Neural crest cell (in vitro differentiated cells): ENCODE data around the gene PZP. TPM values are rescaled to one million over a fixed set of nuclear protein-coding genes. Genes with fewer than 3 reads are reported as not detected.
A peak's percentile ranks its signal among the peaks of the same experiment; 100 is the strongest.

Source experiments
- DNase-seq: peaks from one replicate; pipeline ENCODE4 v3.0.0; 2021; ENCODE audit warnings: low read depth, mixed read lengths, low spot score
- H3K27ac Mint-ChIP-seq: one replicate; pipeline ENCODE4 v1.8.0; 2021; ENCODE audit warnings: mild to moderate bottlenecking, mixed read lengths; ENCODE audit not compliant: unreplicated experiment
- H3K27me3 Mint-ChIP-seq: 2 replicates; pipeline ENCODE4 v1.8.0; 2021; ENCODE audit warnings: low read depth, mild to moderate bottlenecking, mixed read lengths
- H3K36me3 Mint-ChIP-seq: 2 replicates; pipeline ENCODE4 v1.8.0; 2021; ENCODE audit warnings: low read depth, mild to moderate bottlenecking, mixed read lengths
- H3K4me1 Mint-ChIP-seq: 2 replicates; pipeline ENCODE4 v1.8.0; 2021; ENCODE audit warnings: mixed read lengths
- H3K4me3 Mint-ChIP-seq: one replicate; pipeline ENCODE4 v1.8.0; 2021; ENCODE audit warnings: mild to moderate bottlenecking, mixed read lengths
- H3K9me3 Mint-ChIP-seq: 2 replicates; pipeline ENCODE4 v1.8.0; 2021; ENCODE audit warnings: mixed read lengths
- CTCF ChIP-seq: fragments of 200-600 bp; sonication (generic); conservative IDR thresholded peaks from 2 replicates; pipeline ENCODE4 v1.5.0; 2021; ENCODE audit warnings: antibody characterized with exemption, mild to moderate bottlenecking
- total RNA-seq: library from RNA; stranded (reverse); gene quantifications from 2 replicates; pipeline ENCODE4 v1.2.1, GENCODE V29; 2021

PZP gene
- total RNA-seq, 1 donor from 2014 or later = not detected

DNA sequence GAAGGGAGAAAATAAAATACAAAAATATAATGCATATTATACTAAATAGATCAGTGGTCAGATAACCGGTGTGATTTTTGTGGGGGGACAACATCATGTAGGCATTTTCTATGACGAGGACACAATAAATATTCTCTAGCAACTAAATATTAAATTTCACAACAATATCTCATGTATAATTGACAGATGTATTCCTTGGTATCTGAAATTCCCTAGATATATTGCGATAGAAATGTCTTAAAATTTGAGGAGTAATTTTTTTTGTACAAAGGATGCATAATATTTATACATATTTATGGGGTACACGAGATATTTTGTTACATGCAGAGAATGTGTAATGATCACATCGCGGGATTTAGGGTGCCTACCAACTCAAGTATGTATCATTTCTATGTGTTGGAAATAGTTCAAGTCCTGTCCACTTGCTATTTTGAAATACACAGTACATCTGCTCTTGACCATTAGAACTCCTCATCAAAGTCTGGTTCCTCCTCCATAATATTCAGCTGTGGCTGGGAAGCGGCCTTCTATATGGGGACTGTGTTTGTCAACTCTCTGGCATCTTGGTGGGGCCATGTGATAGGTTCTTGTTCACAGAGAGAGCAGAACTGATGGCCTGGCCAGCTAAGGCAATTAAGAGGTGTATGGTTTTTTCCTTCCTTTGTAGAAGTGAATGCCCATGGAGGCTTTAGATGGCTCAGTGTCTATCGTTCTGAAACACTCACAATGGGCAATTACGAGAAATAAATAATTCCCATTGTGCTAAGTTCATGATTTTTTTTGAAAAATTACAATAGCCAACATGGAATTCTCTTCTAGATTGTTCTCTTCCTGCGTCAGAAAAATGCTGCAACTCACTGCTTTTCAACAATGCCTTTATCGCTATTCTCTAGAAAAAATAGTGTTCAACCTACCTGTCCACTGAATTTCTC is 101.3 kb downstream of the PZP start:
- Mint-ChIP-seq H3K27ac (no peak overlapping the region), H3K36me3 (peaks cover 6% of the 10 kb centered on the region), H3K9me3 (no peaks in the 10 kb centered on the region), H3K4me1 (no peaks in the 10 kb centered on the region), H3K4me3 (no peak overlapping the region), H3K27me3 (no peaks in the 10 kb centered on the region)
- TF ChIP-seq CTCF = no peak
- DNase-seq = no peak

DNA sequence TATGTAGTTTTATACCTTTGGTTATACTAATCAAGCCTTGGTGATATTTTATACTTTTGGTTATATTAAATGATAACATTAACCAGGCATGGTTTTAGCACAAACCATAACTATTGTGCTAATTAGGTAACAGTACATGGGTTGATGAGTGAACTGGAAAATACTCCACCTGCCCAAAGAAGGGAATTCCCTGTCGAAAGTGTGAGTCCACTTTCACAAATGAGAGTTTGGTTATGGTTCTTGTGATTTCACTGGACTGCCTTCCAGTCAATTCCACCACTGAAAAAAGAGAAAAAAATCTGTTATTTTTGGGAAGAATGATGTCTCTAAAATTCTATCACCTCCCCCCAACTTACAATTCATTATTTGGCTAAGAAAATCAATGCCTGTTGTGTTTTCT is 102.1 kb downstream of the PZP start:
- TF ChIP-seq CTCF = no peak

DNA sequence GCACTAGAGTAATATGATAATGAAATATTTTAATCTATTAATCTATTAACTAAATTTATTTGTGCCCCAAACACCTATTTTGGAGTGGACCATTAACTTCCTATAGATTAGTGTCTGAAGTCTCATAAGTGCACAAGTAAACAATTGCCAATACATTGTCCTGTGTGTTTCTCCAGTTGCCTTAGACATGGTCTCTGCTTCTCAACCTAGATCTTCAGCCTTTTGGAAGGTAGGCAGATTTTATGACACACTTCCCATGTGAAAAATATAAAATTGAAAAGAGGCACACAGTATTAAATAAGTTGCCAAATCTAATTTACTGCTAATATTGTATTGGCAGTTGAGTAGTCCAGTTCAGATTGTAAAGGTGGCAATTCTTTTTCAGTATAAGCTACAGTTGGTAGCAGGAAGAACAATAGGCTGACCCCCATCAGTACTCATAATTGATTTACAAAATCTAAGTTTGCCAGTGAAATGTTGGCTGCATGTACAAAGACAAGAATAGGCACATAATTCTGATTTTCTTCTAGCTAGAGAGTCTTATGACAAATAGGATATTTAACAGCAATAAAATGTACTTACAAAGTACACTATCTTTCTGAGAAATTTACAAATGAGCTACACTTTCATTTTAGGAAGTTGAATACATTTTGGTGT is 103.3 kb downstream of the PZP start:
- no peak overlapping the region for H3K4me3 Mint-ChIP-seq
- H3K9me3 Mint-ChIP-seq = no peaks in the 10 kb centered on the region
- no peak overlapping the region for H3K27ac Mint-ChIP-seq
- DNase-seq = no peak
- no peaks in the 10 kb centered on the region for H3K27me3 Mint-ChIP-seq
- H3K4me1 Mint-ChIP-seq = no peaks in the 10 kb centered on the region
- no peak for TF ChIP-seq CTCF
- H3K36me3 Mint-ChIP-seq = peaks cover 2% of the 10 kb centered on the region

More for the DNA sequence above, 102.1 kb downstream of the PZP start:
- DNase-seq = no peak
- H3K9me3 Mint-ChIP-seq = no peaks in the 10 kb centered on the region
- H3K4me1 Mint-ChIP-seq = no peaks in the 10 kb centered on the region
- H3K36me3 Mint-ChIP-seq = peaks cover 2% of the 10 kb centered on the region
- H3K27me3 Mint-ChIP-seq = no peaks in the 10 kb centered on the region
- no peak overlapping the region for H3K27ac Mint-ChIP-seq
- H3K4me3 Mint-ChIP-seq = no peak overlapping the region

- Mint-ChIP-seq H3K27me3 (no peaks in the 10 kb centered on the region), H3K4me1 (no peaks in the 10 kb centered on the region), H3K9me3 (no peaks in the 10 kb centered on the region), H3K4me3 (no peak overlapping the region), H3K27ac (no peak overlapping the region), H3K36me3 (peaks cover 2% of the 10 kb centered on the region)
- DNase-seq = no peak
- no peak for TF ChIP-seq CTCF
Measured at GRCh38 chr12:9104087-9104486, 104.1 kb downstream of the PZP start.

- no peaks in the 10 kb centered on the region for H3K27me3 Mint-ChIP-seq
- no peaks in the 10 kb centered on the region for H3K4me1 Mint-ChIP-seq
- TF ChIP-seq CTCF = peak; percentile 37
- H3K36me3 Mint-ChIP-seq = peaks cover 2% of the 10 kb centered on the region
- H3K9me3 Mint-ChIP-seq = no peaks in the 10 kb centered on the region
- DNase-seq = no peak
- H3K27ac Mint-ChIP-seq = no peak overlapping the region
- H3K4me3 Mint-ChIP-seq = no peak overlapping the region
Measured at GRCh38 chr12:9103050-9103849, 104.9 kb downstream of the PZP start.
